Activated T-helper 1 cell treated with Interleukin-2 at 50 U/mL for 16 hours (primary cell): ENCODE measurements around the gene FGR.

Experiments
- DNase-seq: peaks from one replicate; pipeline ENCODE4 v3.0.0-alpha.2; 2020; ENCODE audit warnings: low read depth

The FGR gene

GRCh38 chr1:27615346-27616192, 19.4 kb downstream of the FGR start:
- no peak for DNase-seq

GRCh38 chr1:27614625-27615344, 20.2 kb downstream of the FGR start:
- no peak for DNase-seq

GRCh38 chr1:27614043-27614624, 20.9 kb downstream of the FGR start:
- DNase-seq, result no peak

GRCh38 chr1:27612718-27613117, 22.3 kb downstream of the FGR start:
- DNase-seq, result no peak

- DNase-seq, result no peak
These were observed 23.5 kb downstream of the FGR start for GRCh38 chr1:27611450-27611849.

- DNase-seq, result no peak
These were observed 25.3 kb downstream of the FGR start for GRCh38 chr1:27609618-27610240.

GRCh38 chr1:27609210-27609555, 25.8 kb downstream of the FGR start:
- no peak for DNase-seq

- DNase-seq, result no peak
These were observed 27.7 kb downstream of the FGR start for GRCh38 chr1:27607239-27607804.

- no peak for DNase-seq
These were observed 28.2 kb downstream of the FGR start for GRCh38 chr1:27606708-27607238.

GRCh38 chr1:27605796-27606707, 28.9 kb downstream of the FGR start:
- DNase-seq, result peak; percentile 35

- DNase-seq, result no peak
These were observed 29.7 kb downstream of the FGR start for GRCh38 chr1:27605300-27605766.

- DNase-seq, result no peak
These were observed 30.2 kb downstream of the FGR start for GRCh38 chr1:27604579-27605299.

GRCh38 chr1:27603681-27604578, 31.1 kb downstream of the FGR start, which contains the start of gene AHDC1:
AHDC1 (minus strand) TSS chr1:27604144; CDS start chr1:27552115, 52,029 bp downstream.
- DNase-seq, result peak; percentile 88

- DNase-seq, result peak; percentile 10
These were observed 31.7 kb downstream of the FGR start for GRCh38 chr1:27603309-27603680.

GRCh38 chr1:27602462-27603308, 32.3 kb downstream of the FGR start:
- peak; percentile 18 for DNase-seq

- DNase-seq, result no peak
These were observed 33.1 kb downstream of the FGR start for GRCh38 chr1:27601771-27602461.

- no peak for DNase-seq
These were observed 33.6 kb downstream of the FGR start for GRCh38 chr1:27601321-27601770.
